Calu3 (cell line): ENCODE data around the gene FYCO1. TPM values are rescaled to one million over a fixed set of nuclear protein-coding genes. Genes with fewer than 3 reads are reported as not detected.

Experiments
- BruUV-seq: library from RNA; stranded (reverse); fragments of 400-500 nt; replicated peaks from 2 replicates; lab custom pipeline; 2021; lab: Mats Ljungman, UMichigan
- CTCF ChIA-PET: fragments of 300-600 bp; sonication (Branson Sonifier 250); formaldehyde crosslinking; loops from one replicate; lab custom pipeline; 2022; ENCODE audit warnings: antibody characterized with exemption; lab: Charles Lee
- DNase-seq: peaks from one replicate; pipeline ENCODE4 v3.0.0; 2022
- H3K27ac Mint-ChIP-seq: one replicate; pipeline ENCODE4 v1.8.0; 2022; ENCODE audit warnings: mixed read lengths; ENCODE audit not compliant: unreplicated experiment
- H3K27me3 Mint-ChIP-seq: one replicate; pipeline ENCODE4 v1.8.0; 2022; ENCODE audit warnings: mixed read lengths; ENCODE audit not compliant: unreplicated experiment
- H3K36me3 Mint-ChIP-seq: one replicate; pipeline ENCODE4 v1.8.0; 2022; ENCODE audit warnings: mild to moderate bottlenecking, moderate library complexity, mixed read lengths; ENCODE audit not compliant: insufficient read depth, unreplicated experiment
- H3K4me1 Mint-ChIP-seq: one replicate; pipeline ENCODE4 v1.8.0; 2022; ENCODE audit warnings: mild to moderate bottlenecking, low read depth, mixed read lengths; ENCODE audit not compliant: unreplicated experiment
- H3K4me3 Mint-ChIP-seq: one replicate; pipeline ENCODE4 v1.8.0; 2022; ENCODE audit warnings: mild to moderate bottlenecking, low read depth, moderate library complexity, mixed read lengths; ENCODE audit not compliant: unreplicated experiment
- H3K9me3 Mint-ChIP-seq: one replicate; pipeline ENCODE4 v1.8.0; 2022; ENCODE audit warnings: low read depth, mixed read lengths; ENCODE audit not compliant: unreplicated experiment
- CTCF ChIP-seq: fragments of 200-600 bp; IDR thresholded peaks from one replicate; pipeline ENCODE4 v1.8.0; 2022; ENCODE audit warnings: antibody characterized with exemption; ENCODE audit not compliant: unreplicated experiment
- intact Hi-C: fragments of 100-400 bp; cut with micrococcal nuclease; formaldehyde crosslinking; loops from one replicate; pipeline ENCODE4 v1.10.0; 2022; ENCODE audit not compliant: unreplicated experiment
- total RNA-seq: library from RNA; stranded (reverse); gene quantifications from 2 replicates; pipeline ENCODE4 v1.2.3, GENCODE V29; 2022

The FYCO1 gene
- total RNA-seq, 1 experiment from 2014 or later = 24.5 TPM

GRCh38 chr3:45908761-45909160 is 86.9 kb downstream of the FYCO1 start:
- H3K36me3 Mint-ChIP-seq = no peaks in the 10 kb centered on the region
- TF ChIP-seq CTCF = no peak
- DNase-seq = no peak
- H3K27me3 Mint-ChIP-seq = no peaks in the 10 kb centered on the region
- H3K27ac Mint-ChIP-seq = no peak overlapping the region
- no peaks in the 10 kb centered on the region for H3K9me3 Mint-ChIP-seq
- no peak overlapping the region for H3K4me3 Mint-ChIP-seq
- no TSS peak for BruUV-seq
- CTCF ChIA-PET = no interaction called here
- H3K4me1 Mint-ChIP-seq = no peaks in the 10 kb centered on the region
- intact Hi-C loops = no loop called here

- Mint-ChIP-seq H3K36me3 (no peaks in the 10 kb centered on the region), H3K4me1 (no peaks in the 10 kb centered on the region), H3K27ac (no peak overlapping the region), H3K27me3 (no peaks in the 10 kb centered on the region), H3K9me3 (no peaks in the 10 kb centered on the region), H3K4me3 (no peak overlapping the region)
- no peak for TF ChIP-seq CTCF
- no peak for DNase-seq
- CTCF ChIA-PET = no interaction called here
- no TSS peak for BruUV-seq
- intact Hi-C loops = no loop called here
Measured at GRCh38 chr3:45907769-45908705, 87.6 kb downstream of the FYCO1 start.

- CTCF ChIA-PET = no interaction called here
- DNase-seq = no peak
- H3K4me3 Mint-ChIP-seq = no peak overlapping the region
- H3K4me1 Mint-ChIP-seq = no peaks in the 10 kb centered on the region
- no peaks in the 10 kb centered on the region for H3K36me3 Mint-ChIP-seq
- H3K27ac Mint-ChIP-seq = no peak overlapping the region
- no TSS peak for BruUV-seq
- intact Hi-C loops = no loop called here
- TF ChIP-seq CTCF = peak; percentile 13
- H3K27me3 Mint-ChIP-seq = no peaks in the 10 kb centered on the region
- no peaks in the 10 kb centered on the region for H3K9me3 Mint-ChIP-seq
Measured at GRCh38 chr3:45906681-45907407, 88.8 kb downstream of the FYCO1 start.

- Mint-ChIP-seq H3K27me3 (no peaks in the 10 kb centered on the region), H3K9me3 (no peaks in the 10 kb centered on the region), H3K4me3 (no peak overlapping the region), H3K27ac (no peak overlapping the region), H3K36me3 (no peaks in the 10 kb centered on the region), H3K4me1 (no peaks in the 10 kb centered on the region)
- TF ChIP-seq CTCF = no peak
- no peak for DNase-seq
- no TSS peak for BruUV-seq
- intact Hi-C loops = no loop called here
- CTCF ChIA-PET = interaction anchor here (0.5 kb wide), 1 partner anchor 106 kb away, joined by 3 read pairs; no protein-coding TSS in a partner anchor
Measured at GRCh38 chr3:45905755-45906154, 89.9 kb downstream of the FYCO1 start.
